Stimulated activated CD4-positive, alpha-beta T cell treated with anti-CD3 and anti-CD28 coated beads, Interleukin-4, amount 100 ng/mL, for 1 hour (primary cell): ENCODE data around the gene PPP4R3A.
A peak's percentile ranks its signal among the peaks of the same experiment; 100 is the strongest.
"Not testable (repeated sequence)": the region's sequence is repeated elsewhere in the genome, so short reads cannot be mapped to it uniquely, and the experiment has no call there.

Experiments
- DNase-seq: peaks from one replicate; pipeline ENCODE4 v3.0.0-alpha.2; 2020

PPP4R3A gene

GRCh38 chr14:91510171-91511042 lies at the start of gene PPP4R3A:
PPP4R3A (minus strand) TSS chr14:91510310; CDS start chr14:91509647, 663 bp downstream.
- peak; percentile 94 for DNase-seq

- no peak for DNase-seq
Observed at GRCh38 chr14:91555531-91555930, 45.4 kb upstream of the PPP4R3A start.

- DNase-seq = no peak
Observed at GRCh38 chr14:91554535-91555332, 44.6 kb upstream of the PPP4R3A start.

GRCh38 chr14:91548108-91548507 lies 38.0 kb upstream of the PPP4R3A start:
- DNase-seq = no peak

- DNase-seq = no peak
Observed at GRCh38 chr14:91545946-91546716, 36.0 kb upstream of the PPP4R3A start.

GRCh38 chr14:91545204-91545603 lies 35.1 kb upstream of the PPP4R3A start:
- no peak for DNase-seq

- no peak for DNase-seq
Observed at GRCh38 chr14:91536327-91536726, 26.2 kb upstream of the PPP4R3A start.

GRCh38 chr14:91534059-91534458 lies 23.9 kb upstream of the PPP4R3A start:
- not testable (repeated sequence) for DNase-seq

- no peak for DNase-seq
Observed at GRCh38 chr14:91533623-91534022, 23.5 kb upstream of the PPP4R3A start.

- no peak for DNase-seq
Observed at GRCh38 chr14:91523972-91524371, 13.9 kb upstream of the PPP4R3A start.

- DNase-seq = no peak
Observed at GRCh38 chr14:91521061-91521640, 11.0 kb upstream of the PPP4R3A start.

GRCh38 chr14:91520138-91520537 lies 10.0 kb upstream of the PPP4R3A start:
- DNase-seq = no peak

- DNase-seq = no peak
Observed at GRCh38 chr14:91519239-91520036, 9.3 kb upstream of the PPP4R3A start.

- no peak for DNase-seq
Observed at GRCh38 chr14:91516663-91517388, 6.7 kb upstream of the PPP4R3A start.

GRCh38 chr14:91515979-91516378 lies 5.9 kb upstream of the PPP4R3A start:
- DNase-seq = no peak

GRCh38 chr14:91511043-91511383 lies 903 bp upstream of the PPP4R3A start:
- DNase-seq = no peak

- DNase-seq = no peak
Observed at GRCh38 chr14:91509878-91510170, 286 bp downstream of the PPP4R3A start.

- DNase-seq = peak; percentile 47
Observed at GRCh38 chr14:91509083-91509877, 830 bp downstream of the PPP4R3A start.

- no peak for DNase-seq
Observed at GRCh38 chr14:91508105-91508504, 2.0 kb downstream of the PPP4R3A start.

GRCh38 chr14:91506226-91506625 lies 3.9 kb downstream of the PPP4R3A start:
- DNase-seq = no peak
